C4-2B (cell line): ENCODE data around the gene SLC6A6.

ENCODE experiments used
- H3K27ac ChIP-seq: fragments of 450-650 bp; 2 replicates; pipeline ENCODE4 v1.5.1; 2017
- CTCF ChIP-seq: fragments of 450-650 bp; conservative IDR thresholded peaks from 2 replicates; pipeline ENCODE4 v1.5.1; 2017; ENCODE audit warnings: mild to moderate bottlenecking
- ZFX ChIP-seq: fragments of 450-650 bp; IDR thresholded peaks from 2 replicates; pipeline ENCODE4 v1.6.1; 2017

The SLC6A6 gene

GRCh38 chr3:14532691-14533456 lies 130.5 kb downstream of the SLC6A6 start:
- peak overlapping the region; percentile 19 for H3K27ac ChIP-seq
- TF ChIP-seq ZFX (no peak), CTCF (no peak)

GRCh38 chr3:14533457-14533958 lies 131.1 kb downstream of the SLC6A6 start:
- H3K27ac ChIP-seq: no peak overlapping the region
- no peak for TF ChIP-seq CTCF
- TF ChIP-seq ZFX: no peak

- no peak overlapping the region for H3K27ac ChIP-seq
Observed at GRCh38 chr3:14534516-14535191, 132.2 kb downstream of the SLC6A6 start.

DNA sequence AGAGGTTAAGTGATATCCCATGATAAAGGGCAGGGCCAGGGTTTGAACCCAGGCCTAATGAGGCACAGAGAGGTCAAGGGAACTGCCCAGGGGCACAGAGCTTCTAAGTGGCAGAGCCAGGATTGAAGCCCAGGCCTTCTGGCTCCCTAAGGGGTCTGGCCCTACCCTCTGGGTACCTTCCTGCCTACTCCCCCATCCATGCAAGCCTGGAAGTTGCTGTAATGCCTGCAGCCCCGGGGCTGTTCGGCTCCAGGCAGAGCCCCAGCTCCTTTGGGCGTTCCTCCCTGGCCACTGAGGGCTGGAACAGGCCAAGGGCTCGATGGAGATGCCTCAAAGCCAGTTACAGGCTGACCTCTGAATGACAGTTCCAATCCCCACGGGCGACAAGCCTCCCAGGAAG lies 133.2 kb downstream of the SLC6A6 start:
- TF ChIP-seq ZFX: no peak
- TF ChIP-seq CTCF: no peak
- H3K27ac ChIP-seq: no peak overlapping the region

More at GRCh38 chr3:14534516-14535191, 132.2 kb downstream of the SLC6A6 start:
- TF ChIP-seq ZFX (no peak), CTCF (no peak)

DNA sequence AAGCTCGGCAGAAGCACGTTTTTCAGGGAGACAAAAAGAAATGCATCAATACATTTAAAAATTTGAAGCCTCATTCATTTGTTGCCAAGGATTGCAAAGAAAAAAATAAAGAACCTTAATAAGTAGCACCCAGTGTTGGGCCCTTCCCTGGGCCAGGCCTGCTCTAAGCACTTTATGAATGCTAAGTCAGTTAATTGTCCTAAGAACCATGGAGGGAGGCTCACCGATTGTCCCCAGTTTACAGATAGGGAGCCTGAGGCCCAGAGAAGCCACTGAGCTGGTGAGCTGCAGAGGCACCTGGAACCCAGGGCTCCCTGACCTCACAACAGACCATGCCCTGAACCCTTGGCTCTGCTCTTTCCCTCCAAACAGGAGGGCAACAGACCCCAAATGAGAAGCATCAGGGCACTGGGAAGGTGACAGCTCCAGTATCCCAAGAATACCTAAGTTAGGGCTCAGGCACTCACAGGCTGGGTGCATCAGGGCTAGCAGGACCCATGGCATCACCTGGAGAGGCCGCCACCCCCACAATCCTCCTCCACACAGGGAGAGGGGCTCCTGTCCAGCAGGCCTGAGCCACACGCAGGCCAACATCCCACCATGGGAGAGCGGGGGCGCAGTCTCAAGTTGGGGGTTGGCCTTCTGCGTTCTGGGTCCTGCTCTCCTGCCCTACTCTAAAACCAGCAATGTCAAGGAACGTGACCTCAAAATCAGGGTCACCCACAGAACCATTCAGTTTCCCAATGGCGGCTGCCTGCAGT lies 133.8 kb downstream of the SLC6A6 start:
- no peak overlapping the region for H3K27ac ChIP-seq
- TF ChIP-seq ZFX (no peak), CTCF (no peak)

DNA sequence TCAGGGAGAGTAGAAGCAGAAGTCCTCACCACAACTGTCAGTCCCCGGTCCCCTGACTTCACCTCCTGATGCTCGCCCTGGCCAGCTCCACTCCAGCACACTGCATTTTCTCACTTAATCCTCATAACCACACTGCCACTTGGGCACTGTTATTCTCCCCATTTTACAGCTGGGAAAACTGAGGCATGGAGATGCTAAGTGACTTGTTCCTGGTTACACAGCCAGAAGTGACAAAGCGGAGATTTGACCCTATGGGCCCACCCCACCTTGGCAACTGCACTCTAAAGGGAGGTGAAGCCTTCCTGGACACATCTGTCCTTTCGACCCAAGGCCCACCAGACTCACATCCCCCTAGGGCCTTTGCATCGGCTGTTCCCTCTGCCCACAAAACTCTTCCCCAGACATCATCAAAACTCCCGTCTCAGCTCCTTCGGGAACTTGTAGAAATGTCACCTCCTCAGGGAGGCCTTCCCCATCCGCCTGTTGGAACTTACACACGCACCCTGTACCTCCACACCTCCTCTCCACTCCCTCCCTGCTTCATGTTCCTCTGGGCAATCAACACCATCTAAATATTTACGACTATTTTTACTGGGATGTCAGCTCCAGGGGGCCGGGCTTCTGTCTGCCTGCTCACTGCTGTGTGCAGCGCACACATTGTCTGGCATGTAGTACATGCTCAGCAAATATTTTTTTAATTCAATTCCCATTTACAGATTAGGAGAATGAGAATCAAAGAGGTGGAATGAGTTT lies 134.6 kb downstream of the SLC6A6 start:
- H3K27ac ChIP-seq: no peak overlapping the region
- no peak for TF ChIP-seq ZFX
- no peak for TF ChIP-seq CTCF
